ENCODE data around the gene RPL41.
"Not testable (repeated sequence)": the region's sequence is repeated elsewhere in the genome, so short reads cannot be mapped to it uniquely, and the experiment has no call there.

RPL41 gene

DNA sequence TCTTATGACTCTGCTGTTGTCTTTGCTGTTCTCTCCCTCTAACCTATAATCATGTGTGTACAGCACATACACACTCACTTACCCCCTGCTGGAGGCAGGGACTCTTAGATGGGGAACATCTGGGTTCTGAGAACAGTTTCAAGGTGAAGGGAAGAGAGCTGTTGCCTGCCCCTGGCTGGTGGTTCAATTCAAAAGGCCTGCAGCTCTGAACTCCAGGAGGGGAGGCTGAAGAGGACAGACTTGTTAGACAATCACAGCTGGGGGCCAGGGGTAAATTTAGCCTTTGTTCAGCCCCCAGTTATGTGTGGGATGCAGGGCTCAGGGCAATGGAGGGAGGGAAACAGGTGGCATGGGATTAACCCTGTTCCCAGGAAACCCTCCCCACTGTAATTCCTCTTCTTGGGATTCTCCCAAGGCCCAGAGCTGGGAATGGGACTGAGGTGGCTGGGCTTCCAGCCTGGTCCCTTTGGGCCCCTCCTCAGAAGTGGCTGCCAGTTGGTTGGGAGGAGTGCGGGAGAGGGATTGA lies 37.9 kb downstream of the RPL41 start:
- TF ChIP-seq, protein P1, sequence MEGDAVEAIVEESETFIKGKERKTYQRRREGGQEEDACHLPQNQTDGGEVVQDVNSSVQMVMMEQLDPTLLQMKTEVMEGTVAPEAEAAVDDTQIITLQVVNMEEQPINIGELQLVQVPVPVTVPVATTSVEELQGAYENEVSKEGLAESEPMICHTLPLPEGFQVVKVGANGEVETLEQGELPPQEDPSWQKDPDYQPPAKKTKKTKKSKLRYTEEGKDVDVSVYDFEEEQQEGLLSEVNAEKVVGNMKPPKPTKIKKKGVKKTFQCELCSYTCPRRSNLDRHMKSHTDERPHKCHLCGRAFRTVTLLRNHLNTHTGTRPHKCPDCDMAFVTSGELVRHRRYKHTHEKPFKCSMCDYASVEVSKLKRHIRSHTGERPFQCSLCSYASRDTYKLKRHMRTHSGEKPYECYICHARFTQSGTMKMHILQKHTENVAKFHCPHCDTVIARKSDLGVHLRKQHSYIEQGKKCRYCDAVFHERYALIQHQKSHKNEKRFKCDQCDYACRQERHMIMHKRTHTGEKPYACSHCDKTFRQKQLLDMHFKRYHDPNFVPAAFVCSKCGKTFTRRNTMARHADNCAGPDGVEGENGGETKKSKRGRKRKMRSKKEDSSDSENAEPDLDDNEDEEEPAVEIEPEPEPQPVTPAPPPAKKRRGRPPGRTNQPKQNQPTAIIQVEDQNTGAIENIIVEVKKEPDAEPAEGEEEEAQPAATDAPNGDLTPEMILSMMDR (IDR thresholded peaks at IDR 0.05; ENCODE audit: control insufficient read depth, extremely low read depth, insufficient read depth), result no peak
- no peak overlapping the region for H3K4me3 ChIP-seq (ENCODE audit: low read depth, low read length)
- DNase-seq (ENCODE audit: low read depth), result no peak

GRCh38 chr12:56154818-56155217 lies 38.4 kb downstream of the RPL41 start:
- TF ChIP-seq, protein P1 (IDR thresholded peaks at IDR 0.05; ENCODE audit: control insufficient read depth, extremely low read depth, insufficient read depth), result no peak

GRCh38 chr12:56155256-56155845 lies 38.9 kb downstream of the RPL41 start:
- no peak overlapping the region for H3K4me3 ChIP-seq (ENCODE audit: low read depth, low read length)
- TF ChIP-seq, protein P1 (IDR thresholded peaks at IDR 0.05; ENCODE audit: control insufficient read depth, extremely low read depth, insufficient read depth), result no peak
- DNase-seq (ENCODE audit: low read depth), result no peak

More at GRCh38 chr12:56154818-56155217, 38.4 kb downstream of the RPL41 start:
- no peak for DNase-seq (ENCODE audit: low read depth)
- H3K4me3 ChIP-seq (ENCODE audit: low read depth, low read length), result no peak overlapping the region

DNA sequence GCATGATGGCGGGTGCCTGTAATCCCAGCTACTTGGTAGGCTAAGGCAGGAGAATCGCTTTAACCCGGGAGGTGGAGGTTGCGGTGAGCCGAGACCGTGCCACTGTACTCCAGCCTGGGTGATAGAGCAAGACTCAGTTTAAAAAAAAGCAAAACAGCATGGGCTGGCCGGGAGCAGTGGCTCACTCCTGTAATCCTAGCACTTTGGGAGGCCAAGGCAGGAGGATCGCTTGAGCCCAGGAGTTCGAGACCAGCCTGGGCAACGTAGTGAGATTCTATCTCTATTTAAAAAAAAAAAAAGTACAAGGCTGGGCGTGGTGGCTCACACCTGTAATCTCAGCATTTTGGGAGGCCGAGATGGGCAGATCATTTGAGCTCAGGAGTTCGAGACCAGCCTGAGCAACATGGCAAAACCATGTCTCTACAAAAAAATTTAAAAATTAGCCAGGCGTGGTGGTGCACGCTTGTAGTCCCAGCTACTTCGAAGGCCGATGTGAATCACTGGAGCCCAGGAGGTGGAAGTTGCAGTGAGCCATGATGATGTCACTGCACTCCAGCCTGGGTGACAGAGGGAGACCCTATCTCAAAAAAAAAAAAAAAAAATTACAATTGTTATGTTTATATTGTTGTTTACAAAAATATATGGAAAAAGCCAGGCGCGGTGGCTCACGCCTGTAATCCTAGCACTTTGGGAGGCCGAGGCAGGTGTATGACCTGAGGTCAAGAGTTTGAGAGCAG lies 40.2 kb downstream of the RPL41 start:
- not testable (repeated sequence) for H3K4me3 ChIP-seq (ENCODE audit: low read depth, low read length)

DNA sequence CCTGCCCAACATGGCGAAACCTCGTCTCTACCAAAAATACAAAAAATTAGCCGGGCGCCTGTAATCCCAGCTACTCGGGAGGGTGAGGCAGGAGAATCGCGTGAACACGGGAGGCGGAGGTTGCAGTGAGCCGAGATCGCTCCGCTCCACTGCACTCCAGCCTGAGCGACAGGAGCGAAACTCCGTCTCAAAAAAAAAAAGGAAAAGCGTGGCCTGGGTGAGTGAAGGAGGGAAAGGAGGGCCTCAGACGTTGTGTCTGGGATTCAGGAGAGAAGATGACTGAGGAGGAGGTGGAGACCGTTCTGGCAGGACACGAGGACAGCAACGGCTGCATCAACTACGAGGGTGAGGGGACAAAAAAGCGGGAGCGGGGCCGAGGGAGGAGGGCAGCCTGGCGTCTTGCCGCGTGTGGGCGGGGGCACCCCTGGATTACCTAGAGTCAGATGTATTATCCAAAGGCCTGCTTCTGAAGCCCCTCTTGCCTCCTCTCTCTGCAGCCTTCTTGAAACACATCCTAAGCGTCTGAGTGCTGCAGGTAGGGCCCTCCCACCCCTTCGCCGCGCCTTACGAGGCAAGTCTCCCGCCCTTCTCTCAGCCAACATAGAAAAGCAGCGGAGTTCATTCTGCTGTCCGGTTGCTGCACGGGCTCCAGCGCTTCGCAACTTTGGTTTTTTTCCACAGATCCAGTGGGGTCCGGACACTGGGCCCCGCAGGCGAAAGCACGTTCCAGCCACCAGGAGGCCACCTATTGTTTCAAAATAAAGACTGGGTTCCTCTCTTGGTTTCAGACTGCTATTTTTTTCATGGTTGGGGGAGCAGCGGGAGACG lies 41.0 kb downstream of the RPL41 start:
- peak overlapping the region; percentile 90 for H3K4me3 ChIP-seq (ENCODE audit: low read depth, low read length)
- no peak for DNase-seq (ENCODE audit: low read depth)
- TF ChIP-seq, protein P1 (IDR thresholded peaks at IDR 0.05; ENCODE audit: control insufficient read depth, extremely low read depth, insufficient read depth), result peak; percentile 35; the same call in 1 of the 2 replicates

More for the DNA sequence above, 40.2 kb downstream of the RPL41 start:
- DNase-seq (ENCODE audit: low read depth), result not testable (repeated sequence)

GRCh38 chr12:56158029-56158925 lies 41.8 kb downstream of the RPL41 start, which contains the start of gene MYL6:
Gene MYL6 (plus strand): TSS chr12:56158359. CDS start chr12:56158402, 43 bp downstream.
- TF ChIP-seq, protein P1 (IDR thresholded peaks at IDR 0.05; ENCODE audit: control insufficient read depth, extremely low read depth, insufficient read depth), result 0 out of 2 replicates have a peak, but pooled peaks have one; percentile 15
- DNase-seq (ENCODE audit: low read depth), result peak; percentile 94
- peak within 1 kb of the TSS; percentile 90 for H3K4me3 ChIP-seq (ENCODE audit: low read depth, low read length)

Measured in LNCaP clone FGC (cell line).